ENCODE data around the gene UTS2R.
"Not testable (repeated sequence)": the region's sequence is repeated elsewhere in the genome, so short reads cannot be mapped to it uniquely, and the experiment has no call there.

UTS2R gene

DNA sequence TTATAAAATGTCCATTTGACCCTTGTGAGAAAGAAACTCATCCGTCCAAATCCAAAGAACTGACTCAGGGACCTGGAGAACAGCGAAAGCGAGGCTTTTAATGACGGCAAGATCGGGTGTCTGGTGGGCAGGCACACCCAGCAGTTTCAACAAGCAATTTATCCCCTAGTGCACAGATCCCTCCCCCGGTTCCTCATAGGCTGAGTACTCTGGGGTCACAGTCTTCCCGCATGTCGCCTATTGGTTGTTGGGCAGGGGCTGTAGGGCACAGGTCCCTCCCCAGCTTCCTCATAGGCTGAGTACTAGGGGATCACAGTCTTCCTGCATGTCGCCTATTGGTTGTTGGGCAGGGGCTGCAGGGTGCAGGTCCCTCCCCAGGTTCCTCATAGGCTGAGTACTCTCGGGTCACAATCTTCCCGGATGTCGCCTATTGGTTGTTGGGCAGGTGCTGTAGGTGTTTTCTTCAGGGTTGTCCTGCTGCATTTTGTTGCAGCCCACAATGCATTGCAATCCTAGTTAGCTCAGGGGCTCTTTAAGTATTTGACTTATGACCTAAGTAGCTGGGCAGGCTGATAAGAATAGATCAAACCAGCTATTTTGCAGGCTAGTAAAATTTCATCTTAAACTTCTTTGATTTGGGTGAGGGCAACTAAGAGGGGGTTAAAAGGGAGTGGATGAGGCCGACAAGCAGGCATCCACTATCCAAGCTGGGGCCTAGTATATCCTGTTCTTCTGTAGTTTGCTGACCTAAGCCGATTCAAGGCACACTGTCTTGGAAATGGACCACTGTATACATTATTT is 3.6 kb upstream of the UTS2R start:
- Histone ChIP-seq H3K9ac (ENCODE audit: low read depth in 1 of 2, low read length in 2 of 2) (no peak overlapping the region), H3K27me3 (ENCODE audit: control insufficient read depth in 1 of 2, insufficient read depth in 2 of 2, low read length in 2 of 2) (peaks cover 23 to 34% of the 10 kb centered on the region in 2 donors), H3K27ac (ENCODE audit: low read depth, low read length) (no peak overlapping the region), H3K4me3 (ENCODE audit: low read depth in 1 of 2, low read length in 2 of 2) (no peak overlapping the region), H3K4me1 (ENCODE audit: control insufficient read depth in 1 of 2, insufficient read depth in 2 of 2, low read length in 2 of 2) (peaks cover 25 to 26% of the 10 kb centered on the region in 2 donors), H3K9me3 (ENCODE audit: control insufficient read depth in 1 of 2, low read length in 2 of 2) (no peaks in the 10 kb centered on the region), H3K36me3 (ENCODE audit: control insufficient read depth in 1 of 2, insufficient read depth in 2 of 2, low read length in 2 of 2) (no peaks in the 10 kb centered on the region)

DNA sequence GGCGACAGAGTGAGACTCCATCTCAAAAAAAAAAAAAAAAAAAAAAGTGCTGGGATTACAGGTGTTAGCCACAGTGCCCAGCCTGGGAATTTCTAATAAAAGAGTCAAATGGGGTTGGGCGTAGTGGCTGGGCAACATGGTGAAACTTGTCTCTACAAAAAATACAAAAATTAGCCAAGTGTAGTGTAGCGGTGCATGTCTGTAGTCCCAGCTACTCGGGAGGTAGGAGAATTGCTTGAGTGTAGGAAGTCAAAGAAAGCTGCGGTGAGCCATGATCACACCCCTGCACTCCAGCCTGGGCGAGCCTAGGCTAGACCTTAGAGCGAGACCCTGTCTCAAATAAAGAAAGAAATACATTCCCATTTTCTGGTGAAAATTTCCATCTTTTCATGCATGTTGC is 2.4 kb upstream of the UTS2R start:
- Histone ChIP-seq H3K36me3 (ENCODE audit: control insufficient read depth in 1 of 2, insufficient read depth in 2 of 2, low read length in 2 of 2) (no peaks in the 10 kb centered on the region), H3K27ac (ENCODE audit: low read depth, low read length) (no peak overlapping the region), H3K4me3 (ENCODE audit: low read depth in 1 of 2, low read length in 2 of 2) (no peak overlapping the region), H3K9me3 (ENCODE audit: control insufficient read depth in 1 of 2, low read length in 2 of 2) (no peaks in the 10 kb centered on the region), H3K4me1 (ENCODE audit: control insufficient read depth in 1 of 2, insufficient read depth in 2 of 2, low read length in 2 of 2) (peaks cover 25 to 26% of the 10 kb centered on the region in 2 donors), H3K9ac (ENCODE audit: low read depth in 1 of 2, low read length in 2 of 2) (no peak overlapping the region), H3K27me3 (ENCODE audit: control insufficient read depth in 1 of 2, insufficient read depth in 2 of 2, low read length in 2 of 2) (peaks cover 25 to 34% of the 10 kb centered on the region in 2 donors)

DNA sequence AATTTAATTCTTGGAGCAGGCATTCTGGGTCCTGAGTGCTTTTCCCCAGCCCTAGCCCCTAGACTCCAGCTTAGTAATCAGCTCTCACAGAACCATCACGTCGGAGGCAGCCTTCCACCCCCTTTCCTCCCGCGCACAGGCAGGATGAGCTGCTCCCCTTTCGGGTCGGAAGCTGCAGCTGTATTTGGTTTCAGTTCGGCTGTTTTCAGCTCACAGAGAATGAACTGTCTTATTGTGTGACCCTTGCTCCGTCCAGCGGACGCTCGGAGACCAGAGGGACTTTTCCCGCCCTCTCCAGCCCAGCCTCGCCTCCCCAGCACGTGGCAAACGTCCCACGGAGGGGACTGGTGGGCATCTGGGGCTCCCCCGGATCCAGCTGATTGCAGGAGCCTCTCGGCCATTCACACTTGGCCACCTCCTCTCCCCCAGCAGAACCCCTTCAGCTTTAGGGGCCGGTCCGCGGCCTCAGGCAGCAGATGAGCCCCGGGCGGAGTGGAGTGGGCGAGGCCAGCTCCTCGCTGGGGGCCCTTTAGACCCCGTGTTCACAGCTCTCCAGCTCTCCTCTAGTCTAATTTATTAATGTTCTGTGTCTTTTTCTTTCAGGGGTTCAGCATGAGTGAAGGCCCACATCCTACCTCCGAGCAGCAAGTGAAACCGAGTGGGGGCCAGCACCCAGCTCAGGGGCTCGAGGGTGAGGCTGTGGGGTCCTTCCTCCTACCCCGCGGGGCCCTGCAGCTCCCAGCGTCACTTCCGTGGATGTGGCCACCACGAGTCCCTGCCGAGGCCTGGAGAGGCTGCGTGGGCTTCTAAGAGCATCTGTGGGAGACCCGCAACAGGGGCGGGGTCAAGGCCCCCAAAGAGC is 863 bp upstream of the UTS2R start:
- Histone ChIP-seq H3K4me1 (ENCODE audit: control insufficient read depth in 1 of 2, insufficient read depth in 2 of 2, low read length in 2 of 2) (peaks cover 25 to 26% of the 10 kb centered on the region in 2 donors), H3K4me3 (ENCODE audit: low read depth in 1 of 2, low read length in 2 of 2) (peak overlapping the region; percentile 46 to 51)

DNA sequence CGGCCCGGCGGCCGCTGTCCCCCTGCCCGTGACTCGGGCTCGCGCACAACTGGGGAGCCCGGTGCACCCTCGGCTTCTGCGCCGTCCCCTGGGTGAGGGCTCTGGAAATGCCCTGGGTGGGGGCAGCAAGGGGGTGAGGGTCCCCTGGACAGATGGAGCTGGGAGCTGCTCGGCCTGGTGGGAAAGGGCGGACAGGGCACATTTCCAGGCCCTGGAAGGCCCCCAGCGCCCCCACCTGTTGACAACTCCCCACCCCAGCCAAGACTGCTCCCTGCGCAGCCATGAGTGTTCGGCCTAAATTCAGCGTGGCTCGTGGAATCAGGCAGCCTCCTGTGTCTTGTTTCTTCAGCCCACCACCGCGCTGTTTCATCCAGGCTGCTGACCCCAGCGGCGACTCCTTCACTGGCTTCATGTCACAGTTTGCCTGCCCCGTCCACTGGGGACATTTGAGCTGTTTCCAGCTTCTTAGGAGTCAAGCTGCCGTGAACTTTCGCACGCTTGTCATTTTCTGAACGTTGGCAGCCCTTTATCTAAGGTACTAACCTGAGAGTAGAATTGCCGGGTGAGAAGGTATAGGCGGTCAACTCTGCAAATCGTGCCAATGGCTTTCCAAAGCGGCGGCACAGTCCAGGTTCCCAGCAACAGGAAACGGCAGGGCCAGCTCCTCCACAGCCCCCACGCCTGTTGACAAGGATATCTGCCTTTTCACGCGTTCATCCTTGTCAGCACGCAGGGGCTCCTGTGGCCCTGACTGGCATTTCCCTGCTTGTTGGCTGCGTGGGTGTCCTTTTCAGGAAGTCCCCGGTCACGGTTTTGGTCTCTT is 895 bp downstream of the UTS2R start:
- Histone ChIP-seq H3K4me1 (ENCODE audit: control insufficient read depth in 1 of 2, insufficient read depth in 2 of 2, low read length in 2 of 2) (peaks cover 15 to 23% of the 10 kb centered on the region in 2 donors), H3K9ac (ENCODE audit: low read depth in 1 of 2, low read length in 2 of 2) (no peak overlapping the region), H3K27ac (ENCODE audit: low read depth, low read length) (no peak overlapping the region), H3K27me3 (ENCODE audit: control insufficient read depth in 1 of 2, insufficient read depth in 2 of 2, low read length in 2 of 2) (peaks cover 38% of the 10 kb centered on the region in 2 donors), H3K9me3 (ENCODE audit: control insufficient read depth in 1 of 2, low read length in 2 of 2) (no peaks in the 10 kb centered on the region), H3K4me3 (ENCODE audit: low read depth in 1 of 2, low read length in 2 of 2) (peak overlapping the region; percentile 10 to 47), H3K36me3 (ENCODE audit: control insufficient read depth in 1 of 2, insufficient read depth in 2 of 2, low read length in 2 of 2) (no peaks in the 10 kb centered on the region)

More for the DNA sequence above, 863 bp upstream of the UTS2R start:
- Histone ChIP-seq H3K27ac (ENCODE audit: low read depth, low read length) (no peak overlapping the region), H3K36me3 (ENCODE audit: control insufficient read depth in 1 of 2, insufficient read depth in 2 of 2, low read length in 2 of 2) (no peaks in the 10 kb centered on the region), H3K27me3 (ENCODE audit: control insufficient read depth in 1 of 2, insufficient read depth in 2 of 2, low read length in 2 of 2) (peaks cover 34 to 38% of the 10 kb centered on the region in 2 donors), H3K9ac (ENCODE audit: low read depth in 1 of 2, low read length in 2 of 2) (no peak overlapping the region), H3K9me3 (ENCODE audit: control insufficient read depth in 1 of 2, low read length in 2 of 2) (no peaks in the 10 kb centered on the region)

DNA sequence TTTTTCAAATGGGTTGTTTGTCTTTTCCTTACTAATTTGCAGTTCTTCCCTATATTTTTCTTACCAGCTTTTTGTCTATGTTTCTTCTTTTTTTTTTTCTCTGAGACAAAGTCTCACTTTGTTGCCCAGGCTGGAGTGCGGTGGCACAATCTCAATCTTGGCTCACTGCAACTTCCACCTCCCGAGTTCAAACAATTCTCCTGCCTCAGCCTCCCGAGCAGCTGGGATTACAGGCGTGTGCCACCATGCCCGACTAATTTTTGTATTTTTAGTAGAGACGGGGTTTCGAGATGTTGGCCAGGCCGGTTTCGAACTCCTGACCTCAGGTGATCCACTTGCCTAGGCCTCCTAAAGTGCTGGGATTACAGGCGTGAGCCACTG is 1.5 kb downstream of the UTS2R start:
- H3K9me3 ChIP-seq (ENCODE audit: control insufficient read depth in 1 of 2, low read length in 2 of 2); H3K9ac ChIP-seq (ENCODE audit: low read depth in 1 of 2, low read length in 2 of 2); H3K36me3 ChIP-seq (ENCODE audit: control insufficient read depth in 1 of 2, insufficient read depth in 2 of 2, low read length in 2 of 2); H3K27ac ChIP-seq (ENCODE audit: low read depth, low read length); H3K4me3 ChIP-seq (ENCODE audit: low read depth in 1 of 2, low read length in 2 of 2): not testable (repeated sequence)
- H3K4me1 ChIP-seq (ENCODE audit: control insufficient read depth in 1 of 2, insufficient read depth in 2 of 2, low read length in 2 of 2), result peaks cover 15 to 23% of the 10 kb centered on the region in 2 donors
- H3K27me3 ChIP-seq (ENCODE audit: control insufficient read depth in 1 of 2, insufficient read depth in 2 of 2, low read length in 2 of 2), result peaks cover 38% of the 10 kb centered on the region in 2 donors

DNA sequence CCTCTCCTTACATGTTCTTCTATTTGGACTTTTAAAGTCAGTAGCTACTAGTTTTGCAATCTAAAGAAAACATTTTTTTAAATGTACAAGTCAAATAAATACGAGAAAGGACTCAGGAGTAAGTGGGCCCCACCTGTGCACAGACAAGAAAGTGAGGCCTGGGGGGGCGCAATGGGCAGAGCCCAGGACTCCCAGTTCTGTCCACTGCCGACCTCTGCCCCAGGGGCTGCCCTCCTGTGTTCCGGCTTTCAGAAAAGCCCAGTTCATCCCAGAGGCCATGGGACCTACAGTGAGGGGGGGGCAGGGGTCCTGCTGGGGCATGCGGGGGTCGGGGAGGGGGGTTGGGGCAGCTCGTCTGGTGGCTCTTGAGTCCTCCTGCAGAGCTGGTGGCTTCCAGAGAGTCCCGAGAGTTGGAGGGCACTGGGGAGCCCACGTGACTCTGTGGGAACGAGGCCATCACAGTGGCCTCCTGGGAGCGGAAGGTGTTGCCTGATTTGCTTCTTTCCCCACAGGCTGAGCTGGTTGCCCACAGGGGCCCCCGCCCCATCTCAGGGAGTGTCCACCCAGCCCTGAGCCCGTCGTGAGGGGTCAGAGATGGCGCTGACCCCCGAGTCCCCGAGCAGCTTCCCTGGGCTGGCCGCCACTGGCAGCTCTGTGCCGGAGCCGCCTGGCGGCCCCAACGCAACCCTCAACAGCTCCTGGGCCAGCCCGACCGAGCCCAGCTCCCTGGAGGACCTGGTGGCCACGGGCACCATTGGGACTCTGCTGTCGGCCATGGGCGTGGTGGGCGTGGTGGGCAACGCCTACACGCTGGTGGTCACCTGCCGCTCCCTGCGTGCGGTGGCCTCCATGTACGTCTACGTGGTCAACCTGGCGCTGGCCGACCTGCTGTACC is 2.4 kb downstream of the UTS2R start:
- Histone ChIP-seq H3K27ac (ENCODE audit: low read depth, low read length) (no peak overlapping the region), H3K36me3 (ENCODE audit: control insufficient read depth in 1 of 2, insufficient read depth in 2 of 2, low read length in 2 of 2) (no peaks in the 10 kb centered on the region), H3K27me3 (ENCODE audit: control insufficient read depth in 1 of 2, insufficient read depth in 2 of 2, low read length in 2 of 2) (peaks cover 42 to 46% of the 10 kb centered on the region in 2 donors)

DNA sequence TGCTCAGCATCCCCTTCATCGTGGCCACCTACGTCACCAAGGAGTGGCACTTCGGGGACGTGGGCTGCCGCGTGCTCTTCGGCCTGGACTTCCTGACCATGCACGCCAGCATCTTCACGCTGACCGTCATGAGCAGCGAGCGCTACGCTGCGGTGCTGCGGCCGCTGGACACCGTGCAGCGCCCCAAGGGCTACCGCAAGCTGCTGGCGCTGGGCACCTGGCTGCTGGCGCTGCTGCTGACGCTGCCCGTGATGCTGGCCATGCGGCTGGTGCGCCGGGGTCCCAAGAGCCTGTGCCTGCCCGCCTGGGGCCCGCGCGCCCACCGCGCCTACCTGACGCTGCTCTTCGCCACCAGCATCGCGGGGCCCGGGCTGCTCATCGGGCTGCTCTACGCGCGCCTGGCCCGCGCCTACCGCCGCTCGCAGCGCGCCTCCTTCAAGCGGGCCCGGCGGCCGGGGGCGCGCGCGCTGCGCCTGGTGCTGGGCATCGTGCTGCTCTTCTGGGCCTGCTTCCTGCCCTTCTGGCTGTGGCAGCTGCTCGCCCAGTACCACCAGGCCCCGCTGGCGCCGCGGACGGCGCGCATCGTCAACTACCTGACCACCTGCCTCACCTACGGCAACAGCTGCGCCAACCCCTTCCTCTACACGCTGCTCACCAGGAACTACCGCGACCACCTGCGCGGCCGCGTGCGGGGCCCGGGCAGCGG is 3.2 kb downstream of the UTS2R start:
- Histone ChIP-seq H3K9ac (ENCODE audit: low read depth in 1 of 2, low read length in 2 of 2) (no peak overlapping the region), H3K4me3 (ENCODE audit: low read depth in 1 of 2, low read length in 2 of 2) (no peak overlapping the region), H3K4me1 (ENCODE audit: control insufficient read depth in 1 of 2, insufficient read depth in 2 of 2, low read length in 2 of 2) (peaks cover 15 to 23% of the 10 kb centered on the region in 2 donors), H3K27me3 (ENCODE audit: control insufficient read depth in 1 of 2, insufficient read depth in 2 of 2, low read length in 2 of 2) (peaks cover 37 to 46% of the 10 kb centered on the region in 2 donors), H3K36me3 (ENCODE audit: control insufficient read depth in 1 of 2, insufficient read depth in 2 of 2, low read length in 2 of 2) (no peaks in the 10 kb centered on the region), H3K27ac (ENCODE audit: low read depth, low read length) (no peak overlapping the region), H3K9me3 (ENCODE audit: control insufficient read depth in 1 of 2, low read length in 2 of 2) (no peaks in the 10 kb centered on the region)

More for the DNA sequence above, 2.4 kb downstream of the UTS2R start:
- Histone ChIP-seq H3K4me3 (ENCODE audit: low read depth in 1 of 2, low read length in 2 of 2) (no peak overlapping the region), H3K9me3 (ENCODE audit: control insufficient read depth in 1 of 2, low read length in 2 of 2) (no peaks in the 10 kb centered on the region), H3K4me1 (ENCODE audit: control insufficient read depth in 1 of 2, insufficient read depth in 2 of 2, low read length in 2 of 2) (peaks cover 15 to 23% of the 10 kb centered on the region in 2 donors), H3K9ac (ENCODE audit: low read depth in 1 of 2, low read length in 2 of 2) (no peak overlapping the region)

DNA sequence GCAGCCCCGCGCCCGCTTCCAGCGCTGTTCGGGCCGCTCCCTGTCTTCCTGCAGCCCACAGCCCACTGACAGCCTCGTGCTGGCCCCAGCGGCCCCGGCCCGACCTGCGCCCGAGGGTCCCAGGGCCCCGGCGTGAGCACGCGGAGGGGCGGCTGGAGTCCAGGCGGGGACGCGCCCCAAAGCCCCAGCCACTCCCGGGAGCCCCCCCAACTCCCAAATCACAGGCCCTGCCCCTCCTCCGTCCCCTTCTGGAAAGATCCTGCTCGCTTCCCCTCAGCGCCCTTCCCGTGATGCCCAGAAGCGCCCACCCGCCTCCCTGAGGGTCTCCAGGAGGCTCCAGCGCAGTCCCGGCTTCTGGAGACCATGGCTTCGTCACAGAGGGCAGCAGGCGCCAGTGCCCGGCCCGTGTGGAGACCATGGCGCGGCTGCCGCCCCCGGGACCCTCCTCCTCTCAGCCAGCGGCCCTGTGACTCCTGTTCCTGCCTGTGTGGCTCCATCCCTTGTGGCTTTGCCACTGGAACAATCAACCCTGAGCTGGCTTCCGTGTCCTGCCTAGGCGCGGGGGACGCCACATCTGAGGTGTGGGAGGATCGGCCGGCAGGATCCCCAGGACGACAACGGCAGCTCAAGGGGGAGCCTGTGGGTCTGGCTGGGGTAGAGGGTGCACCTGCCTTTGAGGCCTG is 3.9 kb downstream of the UTS2R start:
- no peak overlapping the region for H3K9ac ChIP-seq (ENCODE audit: low read depth in 1 of 2, low read length in 2 of 2)
- H3K27me3 ChIP-seq (ENCODE audit: control insufficient read depth in 1 of 2, insufficient read depth in 2 of 2, low read length in 2 of 2), result peaks cover 33 to 43% of the 10 kb centered on the region in 2 donors
- H3K4me1 ChIP-seq (ENCODE audit: control insufficient read depth in 1 of 2, insufficient read depth in 2 of 2, low read length in 2 of 2), result peaks cover 14 to 19% of the 10 kb centered on the region in 2 donors

More for the DNA sequence above, 3.9 kb downstream of the UTS2R start:
- no peak overlapping the region for H3K4me3 ChIP-seq (ENCODE audit: low read depth in 1 of 2, low read length in 2 of 2)
- H3K27ac ChIP-seq (ENCODE audit: low read depth, low read length), result no peak overlapping the region
- no peaks in the 10 kb centered on the region for H3K36me3 ChIP-seq (ENCODE audit: control insufficient read depth in 1 of 2, insufficient read depth in 2 of 2, low read length in 2 of 2)
- H3K9me3 ChIP-seq (ENCODE audit: control insufficient read depth in 1 of 2, low read length in 2 of 2), result no peaks in the 10 kb centered on the region
